Measurements from ENCODE around the gene RPRD2.

The RPRD2 gene

DNA sequence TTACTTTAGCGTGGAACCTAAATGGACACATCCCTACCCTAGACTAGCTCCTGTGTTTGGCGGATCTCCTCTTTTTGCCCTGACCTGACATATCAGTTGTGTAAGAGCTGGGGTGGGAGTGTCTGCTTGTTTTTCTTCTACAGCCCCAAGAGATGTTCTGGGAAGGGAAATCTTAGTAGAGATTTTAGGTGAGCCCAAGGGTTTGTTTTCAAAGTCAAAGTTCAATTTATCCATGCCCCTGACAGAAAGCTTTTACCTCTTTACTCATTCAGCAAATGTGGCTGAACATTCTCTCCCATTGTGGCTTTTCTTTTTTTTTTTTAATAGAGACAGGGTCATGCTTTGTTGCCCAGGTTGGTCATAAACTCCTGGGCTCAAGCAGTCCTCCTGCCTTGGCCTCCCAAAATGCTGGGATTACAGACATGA, 116.0 kb downstream of the RPRD2 start:
- no peak overlapping the region for H2BK15ac ChIP-seq (replicated peaks; ENCODE audit: low read depth)
- H2AK5ac ChIP-seq (ENCODE audit: low read length), result no peak overlapping the region
- H3K56ac ChIP-seq (ENCODE audit: low read length), result no peak overlapping the region
- H4K8ac ChIP-seq (ENCODE audit: low read depth, low read length), result no peak overlapping the region
- DNase-seq, result no peak
- H3K27ac ChIP-seq (ENCODE audit: low read depth, low read length), result no peak overlapping the region
- H3K27me3 ChIP-seq (ENCODE audit: insufficient read depth, low read length, poor library complexity), result no peaks in the 10 kb centered on the region
- no peak overlapping the region for H2BK120ac ChIP-seq (ENCODE audit: low read depth, low read length)
- H3K18ac ChIP-seq (ENCODE audit: low read length), result no peak overlapping the region
- H3K36me3 ChIP-seq (ENCODE audit: control insufficient read depth, insufficient read depth, low read length), result no peaks in the 10 kb centered on the region
- no peak overlapping the region for H3K4me2 ChIP-seq (ENCODE audit: low read length)
- no peak overlapping the region for H3K9ac ChIP-seq (ENCODE audit: low read length)
- no peak overlapping the region for H4K5ac ChIP-seq (ENCODE audit: low read length)
- no peaks in the 10 kb centered on the region for H3K4me1 ChIP-seq (ENCODE audit: control insufficient read depth, low read depth, low read length)
- WGBS (ENCODE audit: extremely low coverage, insufficient coverage, low lambda C conversion rate), result no CpG with 5 or more reads among the region's 2 CpGs
- H3K4ac ChIP-seq (ENCODE audit: low read depth, low read length), result no peak overlapping the region
- H3K23ac ChIP-seq (ENCODE audit: low read length), result no peak overlapping the region
- no peak overlapping the region for H3K4me3 ChIP-seq (ENCODE audit: low read length)
- H3K79me2 ChIP-seq (ENCODE audit: control insufficient read depth, insufficient read depth, low read length), result no peaks in the 10 kb centered on the region
- H3K79me1 ChIP-seq (ENCODE audit: low read length), result no peaks in the 10 kb centered on the region
- no peak overlapping the region for H2BK5ac ChIP-seq (ENCODE audit: low read length)

DNA sequence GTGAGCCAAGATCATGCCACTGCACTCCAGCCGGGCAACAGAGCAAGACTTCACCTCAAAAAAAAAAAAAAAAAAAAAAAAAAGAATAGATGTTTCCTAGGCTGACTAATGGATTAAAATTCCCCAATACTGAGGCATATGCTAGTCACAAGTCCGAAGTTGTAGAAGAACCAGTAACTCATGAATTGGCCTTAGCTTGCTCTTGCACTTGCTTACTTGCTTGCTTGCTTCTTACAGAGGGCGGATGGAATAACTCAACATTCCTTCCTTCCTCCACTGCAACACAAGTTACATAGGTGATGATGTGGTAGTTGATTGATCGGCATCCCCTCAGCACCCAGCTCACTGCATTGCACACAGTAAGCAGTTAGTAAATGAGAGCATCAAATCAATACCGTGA, 120.5 kb downstream of the RPRD2 start:
- peaks cover 1% of the 10 kb centered on the region for H3K36me3 ChIP-seq (ENCODE audit: control insufficient read depth, insufficient read depth, low read length)
- no peak overlapping the region for H3K9ac ChIP-seq (ENCODE audit: low read length)
- H3K4me2 ChIP-seq (ENCODE audit: low read length), result no peak overlapping the region
- H4K5ac ChIP-seq (ENCODE audit: low read length), result no peak overlapping the region
- H3K27ac ChIP-seq (ENCODE audit: low read depth, low read length), result no peak overlapping the region
- H3K18ac ChIP-seq (ENCODE audit: low read length), result no peak overlapping the region
- no peak overlapping the region for H4K8ac ChIP-seq (ENCODE audit: low read depth, low read length)
- H3K79me2 ChIP-seq (ENCODE audit: control insufficient read depth, insufficient read depth, low read length), result peaks cover 2% of the 10 kb centered on the region
- no peak overlapping the region for H2BK15ac ChIP-seq (replicated peaks; ENCODE audit: low read depth)
- H3K27me3 ChIP-seq (ENCODE audit: insufficient read depth, low read length, poor library complexity), result peaks cover 1% of the 10 kb centered on the region
- WGBS (ENCODE audit: extremely low coverage, insufficient coverage, low lambda C conversion rate), result no CpG with 5 or more reads among the region's 5 CpGs
- no peak for DNase-seq
- no peak overlapping the region for H3K56ac ChIP-seq (ENCODE audit: low read length)
- H3K4me3 ChIP-seq (ENCODE audit: low read length), result no peak overlapping the region
- no peak overlapping the region for H2AK5ac ChIP-seq (ENCODE audit: low read length)
- H3K79me1 ChIP-seq (ENCODE audit: low read length), result peaks cover 3% of the 10 kb centered on the region
- no peak overlapping the region for H3K23ac ChIP-seq (ENCODE audit: low read length)
- no peak overlapping the region for H2BK120ac ChIP-seq (ENCODE audit: low read depth, low read length)
- no peak overlapping the region for H3K4ac ChIP-seq (ENCODE audit: low read depth, low read length)
- H2BK5ac ChIP-seq (ENCODE audit: low read length), result no peak overlapping the region
- H3K4me1 ChIP-seq (ENCODE audit: control insufficient read depth, low read depth, low read length), result no peaks in the 10 kb centered on the region

DNA sequence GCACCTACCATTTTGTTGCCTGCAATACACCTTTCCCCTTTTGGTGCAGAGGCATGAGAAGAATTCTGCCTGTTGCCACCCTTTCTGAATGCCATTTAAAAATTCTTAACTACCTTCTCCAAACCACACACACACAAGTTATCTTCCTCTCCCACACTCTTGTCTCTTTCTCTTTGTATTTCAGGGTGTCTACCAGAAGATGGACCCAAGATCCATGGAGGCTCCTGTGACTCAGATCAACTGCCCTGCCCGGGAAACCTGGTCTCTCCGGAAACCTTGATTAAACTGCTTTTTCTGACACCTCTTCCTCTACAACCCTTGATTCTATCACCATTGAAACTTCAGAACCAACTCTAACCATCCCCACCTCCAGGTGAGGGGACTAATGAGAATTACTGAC, 120.9 kb downstream of the RPRD2 start:
- H3K18ac ChIP-seq (ENCODE audit: low read length), result no peak overlapping the region
- no peak overlapping the region for H4K8ac ChIP-seq (ENCODE audit: low read depth, low read length)
- H2AK5ac ChIP-seq (ENCODE audit: low read length), result no peak overlapping the region
- H3K4me1 ChIP-seq (ENCODE audit: control insufficient read depth, low read depth, low read length), result no peaks in the 10 kb centered on the region
- H3K9ac ChIP-seq (ENCODE audit: low read length), result no peak overlapping the region
- no peak overlapping the region for H2BK15ac ChIP-seq (replicated peaks; ENCODE audit: low read depth)
- no peak overlapping the region for H3K4ac ChIP-seq (ENCODE audit: low read depth, low read length)
- H3K27me3 ChIP-seq (ENCODE audit: insufficient read depth, low read length, poor library complexity), result peaks cover 1% of the 10 kb centered on the region
- H3K23ac ChIP-seq (ENCODE audit: low read length), result no peak overlapping the region
- no peak overlapping the region for H4K5ac ChIP-seq (ENCODE audit: low read length)
- peak; percentile 50 for DNase-seq
- H3K79me2 ChIP-seq (ENCODE audit: control insufficient read depth, insufficient read depth, low read length), result peaks cover 2% of the 10 kb centered on the region
- no peak overlapping the region for H2BK5ac ChIP-seq (ENCODE audit: low read length)
- H3K36me3 ChIP-seq (ENCODE audit: control insufficient read depth, insufficient read depth, low read length), result peaks cover 1% of the 10 kb centered on the region
- no peak overlapping the region for H3K56ac ChIP-seq (ENCODE audit: low read length)
- peaks cover 3% of the 10 kb centered on the region for H3K79me1 ChIP-seq (ENCODE audit: low read length)
- no CpG with 5 or more reads among the region's 2 CpGs for WGBS (ENCODE audit: extremely low coverage, insufficient coverage, low lambda C conversion rate)
- H3K4me2 ChIP-seq (ENCODE audit: low read length), result no peak overlapping the region
- H2BK120ac ChIP-seq (ENCODE audit: low read depth, low read length), result no peak overlapping the region
- H3K27ac ChIP-seq (ENCODE audit: low read depth, low read length), result no peak overlapping the region
- no peak overlapping the region for H3K4me3 ChIP-seq (ENCODE audit: low read length)

DNA sequence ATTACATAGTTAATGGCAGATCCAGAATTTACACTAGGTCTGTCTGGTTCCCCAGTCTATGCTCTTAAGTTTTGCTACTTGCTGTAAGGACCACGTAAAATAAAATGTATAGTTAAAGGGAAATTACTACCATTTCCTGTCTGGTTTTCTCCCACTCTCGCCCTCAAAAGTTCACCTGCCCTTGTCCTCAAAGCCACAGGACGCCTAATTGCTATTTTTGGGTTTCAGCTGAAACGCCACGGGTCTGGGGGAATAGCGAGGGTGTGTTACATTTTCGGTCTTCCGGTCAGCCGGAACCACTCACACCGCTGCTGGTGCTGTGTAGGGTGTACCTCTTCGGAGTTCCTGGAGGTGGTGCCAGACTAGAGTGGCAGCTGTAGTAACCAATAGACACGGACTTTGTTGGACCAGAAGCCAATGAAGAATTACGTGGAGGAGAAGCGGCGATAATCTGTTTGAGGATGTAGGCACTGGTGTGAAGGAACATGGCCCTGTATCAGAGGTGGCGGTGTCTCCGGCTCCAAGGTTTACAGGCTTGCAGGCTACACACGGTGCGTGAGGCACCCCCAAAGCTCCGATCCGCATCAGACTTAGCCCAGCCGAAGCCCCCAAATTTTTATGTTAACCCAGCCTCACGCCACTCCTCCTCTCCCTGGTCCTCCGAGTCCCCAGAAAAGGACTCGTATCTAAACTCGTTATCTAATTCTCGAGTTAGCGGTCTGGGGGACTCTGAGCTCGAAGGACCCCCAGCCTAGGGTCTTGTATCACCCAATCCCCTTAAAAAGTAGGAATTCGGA, 123.2 kb downstream of the RPRD2 start, which contains the start of gene TARS2:
Gene TARS2 (plus strand): TSS at position 454 of the 797 bp plus-strand sequence. CDS start 32 bp downstream, at position 486.
- H3K18ac ChIP-seq (ENCODE audit: low read length), result peak within 1 kb of the TSS; percentile 57
- peak; percentile 99 for DNase-seq
- peak within 1 kb of the TSS; percentile 94 for H3K4me3 ChIP-seq (ENCODE audit: low read length)
- no peak within 1 kb of the TSS for H2BK15ac ChIP-seq (replicated peaks; ENCODE audit: low read depth)
- peak within 1 kb of the TSS; percentile 84 for H3K9ac ChIP-seq (ENCODE audit: low read length)
- no peak within 1 kb of the TSS for H2BK5ac ChIP-seq (ENCODE audit: low read length)
- H3K79me1 ChIP-seq (ENCODE audit: low read length), result peaks cover 3% of the 10 kb centered on the region
- peak within 1 kb of the TSS; percentile 3 for H4K5ac ChIP-seq (ENCODE audit: low read length)
- H3K56ac ChIP-seq (ENCODE audit: low read length), result peak within 1 kb of the TSS; percentile 95
- H2BK120ac ChIP-seq (ENCODE audit: low read depth, low read length), result no peak within 1 kb of the TSS
- peaks cover 1% of the 10 kb centered on the region for H3K27me3 ChIP-seq (ENCODE audit: insufficient read depth, low read length, poor library complexity)
- WGBS (ENCODE audit: extremely low coverage, insufficient coverage, low lambda C conversion rate), result no CpG with 5 or more reads among the region's 30 CpGs
- H3K79me2 ChIP-seq (ENCODE audit: control insufficient read depth, insufficient read depth, low read length), result peaks cover 2% of the 10 kb centered on the region
- peaks cover 1% of the 10 kb centered on the region for H3K36me3 ChIP-seq (ENCODE audit: control insufficient read depth, insufficient read depth, low read length)
- no peak within 1 kb of the TSS for H3K27ac ChIP-seq (ENCODE audit: low read depth, low read length)
- no peak within 1 kb of the TSS for H3K4ac ChIP-seq (ENCODE audit: low read depth, low read length)
- H2AK5ac ChIP-seq (ENCODE audit: low read length), result peak within 1 kb of the TSS; percentile 4
- no peak within 1 kb of the TSS for H3K23ac ChIP-seq (ENCODE audit: low read length)
- H3K4me1 ChIP-seq (ENCODE audit: control insufficient read depth, low read depth, low read length), result no peaks in the 10 kb centered on the region
- H3K4me2 ChIP-seq (ENCODE audit: low read length), result peak within 1 kb of the TSS; percentile 99
- no peak within 1 kb of the TSS for H4K8ac ChIP-seq (ENCODE audit: low read depth, low read length)

DNA sequence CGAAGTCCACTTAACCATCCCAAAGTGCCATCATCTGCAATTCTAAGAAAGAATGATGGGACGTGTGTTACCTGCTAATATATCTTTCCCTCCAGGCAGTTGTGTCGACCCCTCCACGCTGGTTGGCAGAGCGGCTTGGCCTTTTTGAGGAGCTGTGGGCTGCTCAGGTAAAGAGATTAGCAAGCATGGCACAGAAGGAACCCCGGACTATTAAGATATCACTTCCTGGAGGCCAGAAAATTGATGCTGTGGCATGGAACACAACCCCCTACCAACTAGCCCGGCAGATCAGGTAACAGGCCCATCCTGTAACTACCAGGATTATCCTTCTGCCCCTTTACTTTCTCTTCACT, 123.8 kb downstream of the RPRD2 start:
- peak overlapping the region; percentile 95 for H3K56ac ChIP-seq (ENCODE audit: low read length)
- H3K23ac ChIP-seq (ENCODE audit: low read length), result no peak overlapping the region
- no peak overlapping the region for H2BK120ac ChIP-seq (ENCODE audit: low read depth, low read length)
- peak overlapping the region; percentile 84 for H3K9ac ChIP-seq (ENCODE audit: low read length)
- no peak for DNase-seq
- H3K79me1 ChIP-seq (ENCODE audit: low read length), result peaks cover 3% of the 10 kb centered on the region
- H3K79me2 ChIP-seq (ENCODE audit: control insufficient read depth, insufficient read depth, low read length), result peaks cover 2% of the 10 kb centered on the region
- peaks cover 1% of the 10 kb centered on the region for H3K27me3 ChIP-seq (ENCODE audit: insufficient read depth, low read length, poor library complexity)
- no peak overlapping the region for H2BK15ac ChIP-seq (replicated peaks; ENCODE audit: low read depth)
- no peak overlapping the region for H3K4ac ChIP-seq (ENCODE audit: low read depth, low read length)
- peak overlapping the region; percentile 3 for H4K5ac ChIP-seq (ENCODE audit: low read length)
- H3K36me3 ChIP-seq (ENCODE audit: control insufficient read depth, insufficient read depth, low read length), result peaks cover 1% of the 10 kb centered on the region
- H4K8ac ChIP-seq (ENCODE audit: low read depth, low read length), result no peak overlapping the region
- H3K4me3 ChIP-seq (ENCODE audit: low read length), result peak overlapping the region; percentile 94
- no peak overlapping the region for H3K27ac ChIP-seq (ENCODE audit: low read depth, low read length)
- peak overlapping the region; percentile 4 for H2AK5ac ChIP-seq (ENCODE audit: low read length)
- H3K4me2 ChIP-seq (ENCODE audit: low read length), result peak overlapping the region; percentile 99
- WGBS (ENCODE audit: extremely low coverage, insufficient coverage, low lambda C conversion rate), result no CpG with 5 or more reads among the region's 7 CpGs
- peak overlapping the region; percentile 57 for H3K18ac ChIP-seq (ENCODE audit: low read length)
- no peak overlapping the region for H2BK5ac ChIP-seq (ENCODE audit: low read length)
- H3K4me1 ChIP-seq (ENCODE audit: control insufficient read depth, low read depth, low read length), result no peaks in the 10 kb centered on the region
